GM19351 (cell line): ENCODE measurements around the gene GABRB1.
"Not testable (repeated sequence)": the region's sequence is repeated elsewhere in the genome, so short reads cannot be mapped to it uniquely, and the experiment has no call there.

Source experiments
- ATAC-seq: cut with Tn5 transposase; IDR thresholded peaks from one replicate; pipeline ENCODE4 v1.9.1; 2021; ENCODE audit warnings: mild to moderate bottlenecking, moderate library complexity; ENCODE audit not compliant: unreplicated experiment

The GABRB1 gene

DNA sequence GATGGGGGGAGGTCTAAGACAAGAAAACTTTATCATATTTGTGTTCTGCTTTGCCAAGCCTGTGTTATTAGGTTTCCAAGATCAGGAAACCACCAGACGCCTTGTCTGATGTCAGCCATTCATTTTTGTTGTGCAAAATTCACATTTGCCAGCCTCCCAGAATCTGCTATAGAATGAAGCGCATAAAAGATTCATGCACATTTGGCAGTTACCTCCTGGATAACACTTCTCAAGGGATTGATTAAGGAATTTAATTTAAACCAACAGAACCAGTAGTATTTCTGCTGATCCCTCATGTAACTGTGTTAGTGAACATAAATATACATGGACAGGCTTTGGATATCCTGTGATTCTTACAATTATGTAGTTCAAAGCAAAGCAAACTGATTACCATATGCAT is 244.2 kb downstream of the GABRB1 start:
- ATAC-seq, result no peak

GRCh38 chr4:47278631-47279030 is 247.3 kb downstream of the GABRB1 start:
- no peak for ATAC-seq

GRCh38 chr4:47287735-47288134 is 256.4 kb downstream of the GABRB1 start:
- ATAC-seq, result peak; percentile 96

- no peak for ATAC-seq
Observed at GRCh38 chr4:47289805-47290204, 258.4 kb downstream of the GABRB1 start.

- not testable (repeated sequence) for ATAC-seq
Observed at GRCh38 chr4:47290873-47291272, 259.5 kb downstream of the GABRB1 start.

GRCh38 chr4:47309165-47309564 is 277.8 kb downstream of the GABRB1 start:
- ATAC-seq, result no peak

- ATAC-seq, result no peak
Observed at GRCh38 chr4:47312170-47312569, 280.8 kb downstream of the GABRB1 start.

GRCh38 chr4:47313384-47313783 is 282.0 kb downstream of the GABRB1 start:
- ATAC-seq, result no peak

GRCh38 chr4:47315346-47315745 is 284.0 kb downstream of the GABRB1 start:
- peak; percentile 67 for ATAC-seq

DNA sequence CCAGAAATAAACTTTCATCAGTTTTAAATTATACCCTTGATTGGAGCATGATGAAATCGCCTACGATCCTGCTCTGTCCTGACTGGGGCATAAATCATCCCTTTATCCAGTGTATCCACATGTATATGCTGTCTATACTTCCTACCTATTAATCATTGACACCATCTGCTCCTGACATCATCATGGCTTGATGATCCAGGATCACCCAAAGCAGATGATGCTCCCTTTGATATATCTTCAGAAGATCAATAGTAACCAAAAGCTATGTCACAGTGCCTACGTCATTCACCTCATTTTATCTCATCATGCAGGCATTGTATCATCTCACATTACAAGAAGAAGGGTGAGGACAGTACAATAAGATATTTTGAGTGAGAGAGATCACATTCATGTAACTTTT is 294.7 kb downstream of the GABRB1 start:
- ATAC-seq, result no peak

DNA sequence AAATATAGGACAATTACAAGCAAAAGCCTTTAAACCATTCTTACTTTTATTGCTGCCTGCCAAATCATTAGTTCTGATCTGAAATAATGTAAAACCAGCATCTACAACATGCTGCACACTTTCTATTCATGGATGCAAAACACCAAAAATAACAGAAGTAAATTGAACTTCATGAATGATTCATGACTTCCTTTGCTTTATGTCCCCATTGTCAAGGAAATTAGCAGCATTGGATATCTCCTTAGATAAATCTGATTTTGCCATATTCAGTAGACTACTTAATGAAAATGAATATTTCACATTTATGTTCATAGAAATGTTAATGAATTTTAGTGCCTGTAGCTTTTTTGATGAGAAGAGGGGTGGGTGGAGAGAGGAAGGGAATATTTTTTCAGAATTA is 299.5 kb downstream of the GABRB1 start:
- no peak for ATAC-seq

GRCh38 chr4:47334652-47335051 is 303.3 kb downstream of the GABRB1 start:
- ATAC-seq, result no peak

DNA sequence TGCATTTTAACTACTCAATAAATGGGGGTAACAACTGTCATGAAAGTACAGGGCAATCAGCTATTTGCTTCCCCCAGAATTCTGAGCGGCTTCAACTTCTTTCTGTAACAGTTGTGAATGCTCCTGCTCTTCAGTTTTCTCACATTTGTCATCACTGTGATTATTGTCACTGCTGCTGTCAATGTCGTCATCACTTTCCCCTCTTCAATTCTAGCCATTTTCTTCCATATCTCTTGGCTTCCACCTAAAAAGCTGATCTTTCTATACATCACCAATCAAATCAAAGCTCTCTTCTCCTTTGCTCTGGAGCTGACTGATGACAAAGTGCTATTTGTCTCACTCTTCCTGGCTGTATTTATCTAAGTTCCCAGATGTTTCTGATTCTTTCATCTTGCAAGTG is 306.5 kb downstream of the GABRB1 start:
- ATAC-seq, result no peak

DNA sequence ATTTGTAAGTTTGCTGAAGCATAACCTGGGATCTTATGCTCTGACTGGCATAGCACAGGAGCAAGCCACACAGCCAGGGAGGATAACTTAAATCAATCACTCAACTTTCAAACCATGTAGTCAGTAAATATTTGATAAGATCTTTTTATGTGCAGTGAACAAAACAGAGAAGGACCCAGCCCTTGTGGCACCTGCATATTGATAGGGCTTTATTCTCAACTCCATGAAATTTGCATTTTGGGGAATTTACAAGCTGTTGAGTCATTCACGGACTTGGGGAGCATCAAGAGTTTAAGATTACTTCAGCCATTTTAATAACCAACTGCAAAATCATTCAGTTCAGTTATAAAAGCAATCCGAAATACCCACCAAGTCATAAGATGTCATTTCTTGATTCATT is 309.5 kb downstream of the GABRB1 start:
- no peak for ATAC-seq

GRCh38 chr4:47342796-47343195 is 311.4 kb downstream of the GABRB1 start:
- ATAC-seq, result no peak

DNA sequence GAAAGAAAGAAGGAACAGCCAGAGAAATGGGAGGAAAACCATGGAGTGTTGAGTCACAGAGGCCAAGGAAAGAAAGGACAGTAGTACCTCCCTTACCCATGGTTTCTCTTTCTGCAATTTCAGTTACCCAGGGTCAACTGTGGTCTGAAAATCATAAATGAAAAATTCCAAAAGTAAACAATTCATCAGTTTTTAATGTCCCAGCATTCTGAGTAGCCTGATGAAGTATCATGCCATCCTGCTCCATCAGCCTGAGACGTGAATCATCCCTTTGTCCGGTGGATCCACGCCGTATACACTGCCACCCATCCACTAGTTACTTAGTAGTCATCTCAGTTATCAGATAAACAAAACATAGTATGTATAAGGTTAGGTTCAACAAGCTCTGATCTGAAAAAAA is 318.0 kb downstream of the GABRB1 start:
- ATAC-seq, result no peak

DNA sequence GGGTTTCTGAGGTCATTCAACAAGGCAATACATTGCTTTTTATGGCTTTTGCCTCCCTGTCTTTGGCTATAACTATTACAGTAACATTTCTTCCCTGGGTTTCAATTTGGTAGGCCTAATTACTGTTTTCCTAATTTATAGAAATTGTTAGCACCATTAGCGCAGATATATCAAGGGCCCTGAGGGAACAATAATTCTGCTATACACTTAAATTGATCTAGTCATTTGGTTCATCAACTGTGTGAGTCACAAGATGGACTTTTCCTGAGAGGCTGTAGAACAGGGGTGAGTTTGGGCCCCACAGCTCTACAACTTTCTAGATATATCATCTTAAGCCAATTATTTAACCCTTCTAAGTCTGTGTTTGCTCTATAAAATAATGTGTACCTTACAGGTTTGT is 324.2 kb downstream of the GABRB1 start:
- no peak for ATAC-seq

GRCh38 chr4:47359891-47360290 is 328.5 kb downstream of the GABRB1 start:
- ATAC-seq, result no peak

GRCh38 chr4:47367761-47368160 is 336.4 kb downstream of the GABRB1 start:
- ATAC-seq, result no peak

DNA sequence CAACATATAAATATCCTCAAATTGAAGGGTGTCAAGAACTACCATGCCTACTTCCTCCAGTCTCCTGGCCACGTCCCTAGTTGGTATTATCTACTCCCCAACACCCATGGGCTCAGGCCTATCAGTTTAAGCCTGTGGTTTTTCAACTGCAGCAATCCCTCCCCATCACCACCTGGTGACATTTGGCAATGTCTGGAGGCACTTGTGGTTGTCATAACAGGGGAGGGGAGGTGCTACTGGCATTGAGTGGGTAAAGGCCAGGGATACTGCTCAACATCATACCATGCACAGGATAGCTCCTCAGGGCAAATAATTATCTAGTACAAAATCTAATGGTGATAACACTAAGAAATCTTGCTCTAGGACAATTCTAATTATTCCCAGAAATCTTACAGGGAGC is 336.8 kb downstream of the GABRB1 start:
- ATAC-seq, result no peak

GRCh38 chr4:47372561-47372960 is 341.2 kb downstream of the GABRB1 start:
- no peak for ATAC-seq

GRCh38 chr4:47373174-47373573 is 341.8 kb downstream of the GABRB1 start:
- peak; percentile 86 for ATAC-seq

GRCh38 chr4:47373709-47374108 is 342.3 kb downstream of the GABRB1 start:
- no peak for ATAC-seq

GRCh38 chr4:47374477-47374876 is 343.1 kb downstream of the GABRB1 start:
- ATAC-seq, result no peak
